CD4-positive, alpha-beta T cell treated with Interleukin-21 for 1 hour (primary cell): ENCODE results near the gene RASGRF2.

ENCODE experiments used
- DNase-seq: peaks from one replicate; pipeline ENCODE4 v3.0.0-alpha.2; 2020

Gene RASGRF2

DNA sequence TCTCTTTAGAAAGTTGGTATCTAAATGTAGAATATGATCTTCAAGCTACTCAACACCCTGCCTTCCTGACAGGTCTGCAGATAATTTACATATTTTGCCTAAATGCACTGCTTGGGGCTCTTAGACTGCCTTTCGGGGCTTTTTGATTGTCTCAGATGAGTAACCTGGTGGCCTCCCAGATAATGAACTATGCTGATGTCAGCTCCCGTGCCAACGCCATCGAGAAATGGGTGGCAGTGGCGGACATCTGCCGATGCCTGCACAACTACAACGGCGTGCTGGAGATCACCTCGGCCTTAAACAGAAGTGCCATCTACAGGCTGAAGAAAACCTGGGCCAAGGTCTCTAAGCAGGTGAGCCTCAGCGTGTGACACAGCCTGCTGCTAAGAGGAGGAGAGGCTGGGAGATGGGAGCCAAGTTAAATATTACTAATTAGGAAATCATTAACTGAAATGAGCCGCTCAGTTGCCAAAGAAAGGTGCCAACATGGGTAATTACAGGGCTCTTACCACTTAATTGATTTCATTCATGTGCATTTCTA lies 252.1 kb downstream of the RASGRF2 start:
- DNase-seq: peak; percentile 9

GRCh38 chr5:81213070-81213469 lies 252.9 kb downstream of the RASGRF2 start:
- no peak for DNase-seq

DNA sequence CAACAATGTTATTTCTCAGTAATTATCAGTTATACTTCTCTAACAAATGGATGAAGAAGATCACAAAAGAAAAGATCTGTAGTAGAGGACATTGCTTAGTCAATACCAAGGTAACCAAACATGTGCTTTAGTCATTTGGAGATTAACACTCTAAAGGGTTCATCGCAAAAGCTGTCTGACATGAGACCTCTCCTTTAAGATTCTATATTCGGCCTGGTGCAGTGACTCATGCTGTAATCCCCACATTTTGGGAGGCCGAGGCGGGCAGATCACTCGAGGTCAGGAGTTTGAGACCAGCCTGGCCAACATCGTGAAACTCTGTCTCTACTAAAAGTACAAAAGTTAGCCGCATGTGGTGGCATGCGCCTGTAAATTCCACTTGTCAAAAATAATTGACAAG lies 254.7 kb downstream of the RASGRF2 start:
- no peak for DNase-seq

DNA sequence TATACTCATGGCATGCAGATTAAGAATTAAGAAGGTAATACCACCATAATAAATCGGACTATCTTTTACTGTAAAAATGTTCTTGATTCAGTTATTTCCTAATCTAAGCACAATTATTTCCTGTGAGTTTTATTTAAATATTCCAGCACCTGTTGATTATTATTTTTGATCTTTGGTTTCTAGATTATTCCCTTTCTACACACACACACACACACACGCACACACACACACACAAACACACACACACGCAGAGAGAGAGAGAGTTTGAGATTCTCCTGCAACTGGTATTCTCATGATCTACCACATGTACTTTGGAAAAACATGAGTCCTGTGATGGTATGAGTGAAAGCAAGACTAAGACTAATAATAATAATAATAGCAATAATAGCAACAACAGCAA lies 256.0 kb downstream of the RASGRF2 start:
- DNase-seq: no peak

GRCh38 chr5:81219389-81219788 lies 259.2 kb downstream of the RASGRF2 start:
- DNase-seq: no peak

DNA sequence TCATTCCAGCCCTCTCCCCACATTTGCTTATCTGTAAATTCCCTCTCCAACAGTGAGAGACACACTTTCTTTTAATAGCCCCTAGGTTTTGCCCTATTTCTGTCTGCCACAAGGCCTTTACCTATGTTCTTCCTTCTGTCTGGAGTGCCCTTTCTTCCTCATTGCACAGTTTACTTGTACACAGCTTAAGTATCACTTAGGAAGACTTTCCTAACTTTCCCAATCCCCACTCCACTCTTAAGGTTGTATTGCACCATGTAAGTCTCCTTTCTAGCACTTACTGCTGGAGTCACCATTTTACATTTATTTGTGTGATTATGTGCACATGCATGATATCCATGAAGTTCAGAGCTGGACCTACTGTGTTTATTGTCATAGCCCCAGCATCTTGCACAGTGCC lies 262.1 kb downstream of the RASGRF2 start:
- DNase-seq: no peak

DNA sequence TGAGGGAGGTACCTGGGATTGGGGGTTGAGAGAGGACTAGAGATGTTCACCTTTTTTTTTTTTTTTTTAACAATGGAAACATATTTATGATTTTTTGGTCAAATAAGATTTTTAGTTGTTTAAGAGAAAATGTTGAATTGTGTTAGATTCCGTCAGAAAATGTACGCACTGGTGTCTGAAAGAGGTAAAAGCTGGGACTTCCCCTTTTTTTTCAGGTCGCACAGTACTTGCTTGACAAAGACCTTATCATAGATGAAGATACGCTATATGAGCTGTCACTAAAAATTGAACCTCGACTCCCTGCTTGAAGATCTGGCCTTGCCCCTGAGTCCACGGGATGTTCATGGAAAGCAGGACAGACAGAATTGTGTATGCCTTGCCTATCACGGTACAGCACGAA lies 265.3 kb downstream of the RASGRF2 start:
- DNase-seq: no peak

GRCh38 chr5:81226286-81226685 lies 266.1 kb downstream of the RASGRF2 start:
- no peak for DNase-seq

DNA sequence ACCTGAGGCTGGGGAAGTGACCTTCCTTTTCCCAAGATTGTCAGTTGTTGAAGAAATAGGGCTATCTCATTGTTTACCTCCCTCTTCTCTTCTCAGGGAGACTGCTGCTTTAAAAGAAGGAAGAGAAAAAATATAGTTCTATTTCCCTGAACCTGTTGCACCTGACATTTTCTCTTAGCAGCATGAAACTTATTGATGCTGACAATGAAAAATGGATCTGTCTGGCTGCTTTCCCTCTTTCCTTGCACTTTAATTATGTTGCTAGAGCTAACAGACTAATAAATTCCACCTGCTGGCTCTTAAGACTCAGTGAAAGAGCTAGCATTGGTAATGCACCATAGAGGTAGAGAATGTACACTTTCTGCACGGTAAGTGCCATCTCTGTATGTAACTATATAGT lies 266.8 kb downstream of the RASGRF2 start:
- DNase-seq: no peak

GRCh38 chr5:81228084-81228483 lies 267.9 kb downstream of the RASGRF2 start:
- no peak for DNase-seq

DNA sequence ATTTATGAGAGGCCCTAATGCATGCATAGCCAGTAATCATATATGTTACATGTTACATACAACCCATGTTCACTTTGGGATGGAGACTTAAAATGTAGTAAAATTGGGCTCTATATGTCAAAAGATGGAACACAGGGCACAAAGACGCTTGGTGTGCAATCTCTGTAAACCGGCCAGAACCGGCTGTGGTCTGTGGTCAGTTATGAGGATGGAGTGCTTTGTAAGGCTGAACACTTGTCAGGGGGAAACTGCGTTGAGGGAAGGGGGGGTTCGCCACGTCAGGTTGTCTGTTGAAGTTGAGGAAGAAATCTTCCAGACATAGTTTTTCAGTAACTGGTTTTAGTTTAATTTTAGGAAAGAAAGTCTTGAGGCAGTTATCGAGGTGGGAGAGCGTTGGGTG lies 270.3 kb downstream of the RASGRF2 start:
- DNase-seq: no peak

- DNase-seq: no peak
Observed at GRCh38 chr5:81232464-81233079, 272.4 kb downstream of the RASGRF2 start.

- DNase-seq: no peak
Observed at GRCh38 chr5:81233080-81233634, 273.0 kb downstream of the RASGRF2 start, which contains the start of gene CKMT2. Gene CKMT2 (plus strand): TSS chr5:81233322. CDS start chr5:81251133, 17,811 bp downstream.

DNA sequence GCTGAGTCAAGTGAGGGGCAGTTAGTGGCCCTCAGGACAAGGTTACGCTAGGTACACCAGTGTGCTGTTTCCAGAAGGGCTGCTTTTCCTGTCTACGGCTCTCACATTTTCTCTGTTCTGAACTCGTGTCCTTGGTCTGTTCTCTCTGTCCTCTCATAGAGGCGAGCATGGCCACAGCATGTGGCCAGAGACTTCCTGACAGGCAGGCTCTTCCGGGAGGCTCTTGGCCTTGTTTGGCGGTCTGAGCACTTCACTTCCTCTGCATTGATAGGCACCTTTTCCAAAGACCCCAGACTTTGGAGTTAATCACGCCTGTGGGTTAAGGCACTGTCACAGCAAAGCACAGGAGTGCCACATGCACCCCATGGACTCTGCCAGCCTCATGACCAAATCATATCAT lies 274.1 kb downstream of the RASGRF2 start:
- no peak for DNase-seq

DNA sequence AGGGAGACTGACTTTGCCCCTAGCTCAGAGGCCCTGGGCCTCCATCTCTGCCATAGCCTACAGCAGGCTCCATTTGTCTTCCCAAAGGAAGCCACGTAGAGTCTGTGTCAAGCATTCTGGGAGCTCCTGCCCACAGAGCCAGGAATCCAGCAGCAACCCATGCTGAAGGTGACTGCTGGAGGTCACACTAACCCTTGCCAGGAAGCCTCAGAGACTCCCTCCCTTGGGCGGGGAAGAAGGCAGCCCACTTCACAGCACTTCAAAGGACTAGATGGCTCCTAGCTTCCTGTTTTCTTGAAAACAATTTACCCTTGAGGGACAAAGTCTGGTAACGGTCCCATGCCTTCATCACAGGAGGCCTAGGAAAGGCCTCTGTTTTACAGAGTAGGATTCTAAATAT lies 274.6 kb downstream of the RASGRF2 start:
- no peak for DNase-seq

- DNase-seq: no peak
Observed at GRCh38 chr5:81235287-81236072, 275.3 kb downstream of the RASGRF2 start.

GRCh38 chr5:81238460-81238859 lies 278.3 kb downstream of the RASGRF2 start:
- DNase-seq: no peak

GRCh38 chr5:81239613-81240012 lies 279.4 kb downstream of the RASGRF2 start:
- no peak for DNase-seq

DNA sequence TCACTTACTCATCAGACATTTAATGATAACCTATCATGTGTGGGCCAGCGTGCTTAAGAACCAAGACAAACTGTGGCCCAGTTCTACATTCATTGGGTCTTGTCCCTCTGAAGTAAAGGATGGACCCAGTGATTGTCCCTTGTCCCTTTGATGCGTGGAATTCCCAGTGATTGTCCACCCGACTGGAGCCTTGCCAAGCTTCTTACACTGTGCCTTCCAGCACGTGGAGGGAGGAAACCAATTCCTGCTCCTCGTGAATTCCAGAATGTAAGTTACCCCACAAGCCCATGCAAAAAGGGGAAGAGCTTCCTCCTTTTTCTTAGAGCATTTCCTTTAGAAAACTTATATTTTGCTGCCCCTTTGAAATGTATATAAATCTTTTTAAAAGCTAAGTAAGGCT lies 280.8 kb downstream of the RASGRF2 start:
- no peak for DNase-seq

- DNase-seq: no peak
Observed at GRCh38 chr5:81241961-81242648, 281.9 kb downstream of the RASGRF2 start.

GRCh38 chr5:81242906-81243436 lies 282.8 kb downstream of the RASGRF2 start:
- DNase-seq: no peak

DNA sequence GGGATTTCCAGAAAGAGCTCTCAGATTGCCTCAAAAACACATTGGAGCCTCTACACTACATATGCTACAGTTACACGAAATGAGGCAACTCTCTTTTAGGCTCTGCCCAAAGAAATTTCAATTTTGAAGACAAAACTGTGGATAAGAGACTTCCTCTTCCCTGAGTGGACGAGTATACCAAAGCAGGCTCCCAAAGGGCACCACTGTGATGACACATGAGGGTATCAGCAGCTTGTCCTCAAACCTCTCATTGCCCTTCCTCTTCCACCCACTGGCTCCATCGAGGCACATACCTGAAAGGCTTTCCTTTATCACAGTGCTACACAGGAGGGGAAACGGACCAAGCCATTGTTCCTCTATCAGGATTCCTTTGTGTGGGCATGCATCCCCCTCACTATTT lies 284.3 kb downstream of the RASGRF2 start:
- no peak for DNase-seq

GRCh38 chr5:81245871-81246235 lies 285.7 kb downstream of the RASGRF2 start:
- no peak for DNase-seq
